Measurements from ENCODE around the gene PDSS2. TPM values are rescaled to one million over a fixed set of nuclear protein-coding genes. Genes with fewer than 3 reads are reported as not detected.

Gene PDSS2
- total RNA-seq, 1 experiment from 2014 or later: 12.1 TPM

GRCh38 chr6:107440936-107441335 is 18.4 kb downstream of the PDSS2 start:
- H2BK5ac ChIP-seq (ENCODE audit: insufficient read length, low read length): no peak overlapping the region
- no peak overlapping the region for H3T11ph ChIP-seq (ENCODE audit: low read length)
- no peak overlapping the region for H3K56ac ChIP-seq (ENCODE audit: insufficient read length, low read depth, low read length)
- H3K79me2 ChIP-seq (ENCODE audit: insufficient read depth, low read length): no peaks in the 10 kb centered on the region; the same call in 1 of the 2 replicates
- H3K23me2 ChIP-seq (ENCODE audit: insufficient read length, low read depth, low read length, poor library complexity, severe bottlenecking): no peaks in the 10 kb centered on the region
- Mint-ChIP-seq H3K27ac (no peak overlapping the region), H3K4me1 (0 out of 4 replicates have a peak, but pooled peaks cover 0 to 3% of the 10 kb centered on the region in 2 experiments), H3K4me3 (no peak overlapping the region), H3K9me3 (peaks cover 0 to 2% of the 10 kb centered on the region in 2 experiments; a peak in 2 of 5 replicates), H3K36me3 (ENCODE audit: insufficient read depth in 1 of 3, low read depth in 3 of 3) (peaks cover 4 to 5% (median 4%) of the 10 kb centered on the region in 3 experiments; a peak in 6 of 7 replicates), H3K27me3 (ENCODE audit: low read depth) (no peaks in the 10 kb centered on the region; the same call in 1 of the 2 replicates)
- no peak overlapping the region for H4K91ac ChIP-seq (ENCODE audit: insufficient read length, low read depth, low read length)
- H2AFZ ChIP-seq (ENCODE audit: low read length): no peak overlapping the region
- no peak overlapping the region for H2BK20ac ChIP-seq (ENCODE audit: low read depth, low read length, poor library complexity, severe bottlenecking)
- H3K18ac ChIP-seq (ENCODE audit: insufficient read length, low read depth, low read length): no peak overlapping the region
- H4K8ac ChIP-seq (replicated peaks; ENCODE audit: insufficient read length, low read depth, low read length): no peak overlapping the region
- no peaks in the 10 kb centered on the region for H3K79me1 ChIP-seq (ENCODE audit: insufficient read depth, low read depth, low read length, poor library complexity, severe bottlenecking)
- TF ChIP-seq CTCF (conservative IDR thresholded peaks at IDR 0.05): no peak
- H3K4me1 ChIP-seq (ENCODE audit: insufficient read depth, low read length): no peaks in the 10 kb centered on the region
- H3K9ac ChIP-seq (ENCODE audit: extremely low read depth, insufficient read length, low read length): no peak overlapping the region
- H3K14ac ChIP-seq (ENCODE audit: insufficient read depth, low read length): no peak overlapping the region
- H3K9me3 ChIP-seq (ENCODE audit: control insufficient read depth, low read depth, low read length): no peaks in the 10 kb centered on the region
- no peak overlapping the region for H4K5ac ChIP-seq (ENCODE audit: insufficient read length, low read depth, low read length)
- no peak overlapping the region for H2AK5ac ChIP-seq (ENCODE audit: insufficient read length, low read length)
- H2BK15ac ChIP-seq (ENCODE audit: low read depth, low read length): no peak overlapping the region
- H2BK120ac ChIP-seq (ENCODE audit: low read depth, low read length, poor library complexity, severe bottlenecking): no peak overlapping the region
- no peak overlapping the region for H3K23ac ChIP-seq (ENCODE audit: insufficient read length, low read depth, low read length)
- H4K20me1 ChIP-seq (ENCODE audit: control insufficient read depth, insufficient read depth, insufficient read length): no peaks in the 10 kb centered on the region
- H2BK12ac ChIP-seq (ENCODE audit: insufficient read length, low read depth, low read length): no peak overlapping the region
- H3K4me2 ChIP-seq (ENCODE audit: insufficient read depth, insufficient read length, low read length): no peak overlapping the region
- no peak overlapping the region for H3K27ac ChIP-seq (ENCODE audit: insufficient read length, low read depth, low read length)
- H3K4ac ChIP-seq (ENCODE audit: low read depth, low read length): no peak overlapping the region
- no peaks in the 10 kb centered on the region for H3K27me3 ChIP-seq (ENCODE audit: insufficient read depth, low read length)
- no peak for DNase-seq
